IPS-20b (cell line): Measurements from ENCODE around the gene ETNPPL.

Experiments used
- H3K27ac ChIP-seq: one replicate; pipeline ENCODE4 v1.5.1; 2013; ENCODE audit warnings: low read length
- H3K27me3 ChIP-seq: 2 replicates; pipeline ENCODE4 v1.6.1; 2013; ENCODE audit warnings: mild to moderate bottlenecking, low read length, inconsistent platforms; ENCODE audit not compliant: insufficient read depth
- H3K36me3 ChIP-seq: 2 replicates; pipeline ENCODE4 v1.6.1; 2013; ENCODE audit warnings: low read depth, mild to moderate bottlenecking, inconsistent platforms, low read length, moderate library complexity; ENCODE audit not compliant: insufficient read depth
- H3K4me1 ChIP-seq: 2 replicates; pipeline ENCODE4 v1.6.1; 2013; ENCODE audit warnings: mild to moderate bottlenecking, control low read depth, inconsistent platforms, low read length, moderate library complexity; ENCODE audit not compliant: insufficient read depth
- H3K4me3 ChIP-seq: 2 replicates; pipeline ENCODE4 v1.5.1; 2013; ENCODE audit warnings: mild to moderate bottlenecking, low read length, inconsistent platforms
- H3K9ac ChIP-seq: 2 replicates; pipeline ENCODE4 v1.6.1; 2013; ENCODE audit warnings: low read depth, mild to moderate bottlenecking, inconsistent platforms, low read length, moderate library complexity
- H3K9me3 ChIP-seq: 2 replicates; pipeline ENCODE4 v1.6.1; 2013; ENCODE audit warnings: mild to moderate bottlenecking, low read depth, low read length, inconsistent platforms; ENCODE audit not compliant: insufficient read depth

ETNPPL gene

GRCh38 chr4:108693819-108694218, 69.0 kb downstream of the ETNPPL start:
- no peak overlapping the region for H3K4me3 ChIP-seq

GRCh38 chr4:108693211-108693610, 69.6 kb downstream of the ETNPPL start:
- Histone ChIP-seq H3K9ac (no peak overlapping the region), H3K36me3 (no peaks in the 10 kb centered on the region), H3K27ac (no peak overlapping the region), H3K4me3 (no peak overlapping the region), H3K9me3 (no peaks in the 10 kb centered on the region), H3K4me1 (0 out of 2 replicates have a peak, but pooled peaks cover 3% of the 10 kb centered on the region), H3K27me3 (no peaks in the 10 kb centered on the region)

More at GRCh38 chr4:108693819-108694218, 69.0 kb downstream of the ETNPPL start:
- Histone ChIP-seq H3K9me3 (no peaks in the 10 kb centered on the region), H3K36me3 (no peaks in the 10 kb centered on the region), H3K4me1 (0 out of 2 replicates have a peak, but pooled peaks cover 3% of the 10 kb centered on the region), H3K27ac (no peak overlapping the region), H3K9ac (no peak overlapping the region), H3K27me3 (no peaks in the 10 kb centered on the region)
